Suppressor macrophage (primary cell): ENCODE results near the gene KCNH1.
A peak's percentile ranks its signal among the peaks of the same experiment; 100 is the strongest.

Experiments used
- DNase-seq, 4 experiments: peaks; one replicate each; pipeline ENCODE4 v3.0.0-alpha.2; 2020 to 2022

Gene KCNH1

DNA sequence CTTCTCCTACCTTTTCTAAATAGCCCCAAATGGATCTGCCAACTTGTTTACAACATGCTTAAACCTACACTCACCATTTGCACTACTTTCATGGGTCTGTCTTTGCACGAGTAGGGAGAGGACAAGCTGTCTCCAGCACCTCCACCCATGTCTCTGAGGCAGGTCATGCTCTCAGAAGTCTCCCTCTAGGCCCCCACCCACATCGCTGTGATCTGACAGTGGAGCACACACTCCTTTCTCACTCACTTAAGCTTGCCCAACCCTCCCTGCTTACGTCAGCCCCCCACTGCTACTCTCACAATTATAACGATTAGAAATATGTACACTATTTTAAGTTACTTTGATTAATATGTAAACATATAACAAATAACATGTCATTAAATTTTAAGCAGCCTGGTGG is 141.1 kb downstream of the KCNH1 start:
- DNase-seq: no peak

DNA sequence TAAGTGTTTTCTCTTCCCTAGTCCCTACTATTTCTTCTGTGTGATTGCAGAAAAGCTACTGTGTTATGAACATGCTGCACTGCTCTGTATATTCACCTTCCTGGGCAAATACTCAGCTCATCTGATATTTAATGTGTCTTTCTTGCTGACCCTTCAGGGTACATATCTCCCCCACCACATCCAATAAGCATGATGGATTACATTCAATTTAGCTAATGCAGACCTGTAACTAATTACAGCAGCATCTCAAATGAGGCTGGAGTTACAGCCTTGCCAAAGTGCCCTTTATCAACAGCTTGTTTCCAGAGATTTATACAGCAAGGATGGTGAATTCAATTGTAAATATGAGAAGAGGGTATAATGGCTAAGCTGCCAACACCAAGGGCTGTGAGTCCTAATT is 144.0 kb downstream of the KCNH1 start:
- DNase-seq: no peak

DNA sequence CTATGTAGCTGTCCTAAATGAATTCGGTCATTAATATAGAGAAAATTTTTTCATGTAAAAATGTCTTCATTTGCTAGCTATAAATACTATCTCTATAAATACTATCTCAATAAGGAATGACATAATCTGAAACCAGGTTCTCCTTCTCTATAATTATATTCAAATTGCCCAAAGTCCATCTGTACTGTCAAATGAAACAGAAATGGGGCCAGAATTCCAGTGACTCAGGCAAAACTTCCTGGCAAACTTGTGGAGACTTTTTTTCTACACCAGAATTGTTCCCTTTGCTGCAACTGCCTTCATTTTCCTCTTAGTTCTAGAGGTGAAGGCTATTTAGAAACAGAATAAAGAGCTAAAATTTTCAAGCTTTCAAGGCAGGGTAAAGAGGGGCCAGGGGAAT is 152.5 kb downstream of the KCNH1 start:
- DNase-seq: no peak

DNA sequence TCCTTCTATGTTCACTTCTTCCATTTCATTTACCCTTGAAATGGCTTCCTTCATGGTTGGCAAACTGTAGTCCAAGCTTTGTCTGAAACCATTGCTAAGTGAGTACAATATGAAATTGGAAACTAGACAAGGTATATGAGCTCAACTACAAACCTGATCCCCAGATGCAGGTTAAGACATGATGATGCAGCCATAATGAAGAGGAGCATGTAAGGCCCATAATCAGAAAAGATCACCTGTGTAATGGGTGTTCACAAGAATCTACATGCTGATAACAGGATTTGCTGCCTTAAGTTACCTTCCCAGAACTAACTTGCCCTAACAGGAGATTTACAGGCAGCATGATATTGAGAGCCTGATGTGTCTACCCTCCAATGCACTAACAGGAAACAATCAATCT is 153.9 kb downstream of the KCNH1 start:
- no peak for DNase-seq

DNA sequence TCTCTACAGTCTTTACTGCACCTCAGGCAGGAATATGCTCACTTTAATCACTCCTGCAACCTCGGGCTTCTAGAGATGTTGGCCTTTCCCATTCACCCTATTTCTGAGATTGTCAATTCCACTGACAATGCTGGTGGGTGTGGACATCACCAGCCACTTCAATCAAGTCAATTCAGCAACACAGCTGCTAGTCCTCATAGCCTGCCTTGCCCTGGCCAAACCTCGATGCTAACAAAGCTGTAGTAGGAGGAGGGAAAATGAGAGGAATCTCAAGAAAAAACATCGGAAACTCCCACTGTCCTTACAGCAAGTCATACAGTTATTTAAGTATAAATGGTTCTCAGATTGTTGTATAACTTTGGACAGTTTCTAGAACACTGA is 155.0 kb downstream of the KCNH1 start:
- no peak for DNase-seq

DNA sequence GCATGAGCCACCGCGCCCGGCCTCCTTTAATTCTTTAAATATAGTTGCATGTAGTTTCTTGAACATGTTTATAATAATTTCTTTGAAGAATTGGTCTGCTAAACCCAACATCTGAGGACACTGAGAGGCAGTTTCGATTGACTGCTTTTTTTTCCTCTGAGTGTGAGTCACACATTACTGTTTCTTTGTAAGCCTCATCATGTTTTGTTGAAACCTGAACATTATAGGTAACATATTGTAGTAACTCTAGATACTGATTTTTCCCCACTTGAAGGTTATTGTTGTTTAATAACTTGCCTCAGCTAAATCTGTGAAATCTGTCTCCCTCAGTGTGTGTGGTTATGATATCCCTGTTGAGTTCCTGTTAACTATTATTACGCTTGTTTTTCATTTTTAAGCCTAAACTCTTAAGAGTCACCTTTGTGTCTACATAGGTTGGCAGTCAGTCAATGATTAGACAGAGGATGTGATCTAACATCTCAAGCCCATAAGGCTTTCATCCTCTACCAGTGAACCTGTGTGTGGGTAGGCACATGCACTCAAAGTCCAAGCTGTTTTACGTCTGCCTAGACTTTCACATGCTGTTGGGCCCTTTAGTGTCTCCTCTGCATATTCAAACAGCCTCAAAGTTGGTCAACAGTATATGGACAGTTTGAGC is 155.5 kb downstream of the KCNH1 start:
- no peak for DNase-seq

DNA sequence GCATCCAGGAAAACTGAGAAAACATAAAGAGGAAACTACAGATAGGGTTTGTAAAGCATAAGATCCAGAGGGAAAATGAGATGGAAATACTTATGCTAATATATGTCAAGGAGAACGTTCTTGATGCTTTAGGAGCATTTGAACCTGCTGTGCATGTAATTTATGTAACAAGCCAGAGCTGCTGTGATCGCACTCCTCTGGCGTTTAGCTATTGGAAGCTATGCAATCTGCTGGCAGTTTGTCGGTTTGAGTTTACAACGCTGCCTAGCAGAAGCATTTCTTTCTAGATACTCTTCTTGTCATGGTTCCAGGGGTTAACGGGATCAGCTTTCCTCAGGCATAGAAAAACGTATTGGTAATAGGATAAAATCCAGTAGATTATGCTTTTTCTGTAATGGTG is 182.7 kb downstream of the KCNH1 start:
- no peak for DNase-seq

DNA sequence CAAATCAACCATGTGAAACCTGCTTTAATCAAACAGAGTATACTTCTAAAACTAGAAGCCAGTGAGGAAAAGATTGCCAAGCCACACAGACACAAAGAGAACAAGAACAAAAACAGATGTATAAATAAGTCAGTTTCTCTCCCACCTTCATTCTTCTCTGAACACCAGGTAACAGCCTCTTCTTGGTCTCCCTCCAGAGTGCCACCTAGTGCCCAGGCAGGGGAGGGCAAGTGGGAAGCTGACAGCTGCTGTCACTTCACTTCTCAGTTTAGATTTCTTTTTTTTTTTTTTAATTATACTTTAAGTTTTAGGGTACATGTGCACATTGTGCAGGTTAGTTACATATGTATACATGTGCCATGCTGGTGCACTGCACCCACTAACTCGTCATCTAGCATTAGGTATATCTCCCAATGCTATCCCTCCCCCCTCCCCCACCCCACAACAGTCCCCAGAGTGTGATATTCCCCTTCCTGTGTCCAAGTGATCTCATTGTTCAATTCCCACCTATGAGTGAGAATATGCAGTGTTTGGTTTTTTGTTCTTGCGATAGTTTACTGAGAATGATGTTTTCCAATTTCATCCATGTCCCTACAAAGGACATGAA is 183.9 kb downstream of the KCNH1 start:
- DNase-seq: peak; percentile 35 to 67 (median 46)

DNA sequence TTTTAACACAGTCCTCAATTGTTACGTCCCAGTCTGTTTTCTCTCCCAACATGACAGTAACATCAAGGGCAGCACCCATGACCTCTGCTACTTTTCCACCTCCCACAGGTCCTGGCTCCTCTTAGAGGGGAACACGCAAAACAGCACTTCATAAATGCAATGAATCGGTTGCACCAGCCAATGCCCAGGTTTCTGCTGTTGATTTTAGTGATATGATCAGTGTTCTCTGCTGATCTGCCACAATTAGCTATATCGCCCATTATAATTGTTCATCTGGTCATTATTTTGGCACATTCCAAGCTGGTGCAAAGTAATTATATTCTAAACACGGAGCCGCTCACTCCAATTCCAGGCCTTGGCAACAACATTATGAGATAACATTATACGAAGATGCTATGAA is 184.5 kb downstream of the KCNH1 start:
- DNase-seq: no peak

DNA sequence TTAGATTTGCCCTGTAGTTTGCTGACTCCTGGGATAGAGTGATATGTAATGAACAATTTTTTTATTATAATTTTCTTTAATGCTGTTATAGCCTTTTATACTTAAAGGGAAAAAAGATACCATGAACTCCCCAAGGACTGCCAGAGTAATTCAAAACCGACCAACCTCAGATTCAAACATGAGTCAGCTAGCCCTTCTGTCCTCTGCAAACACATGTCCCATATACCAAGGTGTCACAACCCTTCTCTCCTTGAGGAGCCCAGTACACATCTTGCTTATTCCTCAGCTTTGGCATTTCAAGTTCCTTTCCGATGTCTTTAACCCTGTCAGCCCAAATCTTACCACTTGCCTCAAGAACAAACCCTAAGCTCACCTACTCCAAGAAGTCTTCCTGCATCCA is 184.9 kb downstream of the KCNH1 start:
- DNase-seq: no peak

DNA sequence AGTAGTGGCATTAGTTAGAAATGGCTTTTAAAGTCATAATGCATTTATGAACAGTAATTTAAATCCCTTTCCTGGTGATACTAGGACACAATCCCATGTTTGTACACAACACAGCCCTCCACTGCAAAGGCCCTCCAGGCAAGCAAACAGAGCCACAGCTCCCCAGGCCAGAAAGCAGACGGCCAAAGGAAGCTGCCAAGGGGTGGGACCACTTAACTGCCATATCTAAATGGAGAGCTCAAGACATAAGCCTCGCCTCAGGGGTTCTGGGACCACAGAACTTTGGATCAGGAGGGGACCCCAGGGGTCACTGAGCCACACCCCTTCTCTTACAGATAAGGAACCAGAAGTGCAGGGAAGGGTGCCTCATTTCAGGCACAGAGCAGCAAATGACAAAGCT is 189.7 kb downstream of the KCNH1 start:
- no peak for DNase-seq

DNA sequence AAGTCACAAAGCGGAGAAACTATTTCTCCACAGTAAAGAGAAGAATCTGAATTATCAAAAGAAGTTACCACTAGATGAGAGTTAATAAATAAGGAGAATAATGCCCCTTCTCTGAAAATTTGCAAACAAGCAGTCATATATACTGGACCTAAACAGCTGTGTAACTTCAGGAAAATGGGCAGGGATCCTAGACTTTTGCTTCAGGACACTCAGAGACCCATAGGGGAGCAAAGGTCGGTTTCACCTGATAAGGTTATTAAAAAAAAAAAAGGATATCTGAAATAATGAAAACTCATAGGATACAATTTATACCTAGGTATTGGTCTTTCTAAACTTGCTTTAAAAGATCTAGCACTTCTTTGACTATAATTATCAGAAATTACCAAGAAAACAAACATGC is 191.4 kb downstream of the KCNH1 start:
- no peak for DNase-seq

DNA sequence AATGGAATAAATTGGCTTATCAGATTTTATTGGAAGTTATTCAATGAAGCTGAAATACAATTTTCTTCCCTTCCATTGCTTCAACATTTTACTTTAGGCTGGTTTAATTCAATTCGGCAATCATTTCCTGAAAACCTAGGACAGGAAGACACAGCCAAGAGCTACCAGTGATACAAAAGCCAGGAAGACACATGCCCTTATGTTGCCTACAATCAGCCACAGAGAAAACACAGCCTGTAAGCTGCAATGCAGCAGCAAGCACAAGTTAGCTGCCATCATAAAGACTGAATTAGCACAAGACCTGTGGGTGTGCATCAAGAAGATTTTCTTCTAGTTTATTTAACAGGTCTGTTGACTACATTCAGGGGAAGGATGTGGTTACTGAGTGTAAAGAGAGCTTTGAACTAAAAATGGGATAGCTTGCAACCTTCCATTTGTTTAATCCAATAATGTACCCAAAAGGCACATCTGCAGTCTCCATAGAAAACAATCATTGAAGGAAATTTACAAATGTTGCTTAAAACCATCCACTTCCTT is 193.8 kb downstream of the KCNH1 start:
- DNase-seq: no peak

DNA sequence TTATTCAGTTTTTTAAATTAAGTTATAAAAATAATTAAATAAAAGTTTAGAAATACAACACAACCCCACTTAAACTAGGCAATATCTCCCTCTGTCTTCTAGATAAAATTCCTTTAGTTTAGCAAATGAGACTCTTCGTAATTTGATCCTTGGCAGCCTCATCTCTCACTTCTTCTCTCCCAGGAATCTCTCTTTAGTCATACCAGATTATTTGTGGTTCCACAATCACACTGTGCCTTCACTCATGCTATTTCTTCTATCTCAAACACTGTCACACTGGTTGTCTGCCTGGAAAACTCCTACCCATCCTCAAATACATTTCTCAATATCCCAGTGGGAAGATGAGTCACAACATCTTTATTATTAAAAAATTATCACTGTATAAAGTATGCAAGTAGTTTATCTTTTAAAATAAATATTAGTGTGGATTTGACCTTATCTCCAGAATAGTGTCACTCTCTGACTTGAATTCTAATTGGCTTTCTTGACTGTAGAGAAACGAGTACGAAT is 195.5 kb downstream of the KCNH1 start:
- no peak for DNase-seq

DNA sequence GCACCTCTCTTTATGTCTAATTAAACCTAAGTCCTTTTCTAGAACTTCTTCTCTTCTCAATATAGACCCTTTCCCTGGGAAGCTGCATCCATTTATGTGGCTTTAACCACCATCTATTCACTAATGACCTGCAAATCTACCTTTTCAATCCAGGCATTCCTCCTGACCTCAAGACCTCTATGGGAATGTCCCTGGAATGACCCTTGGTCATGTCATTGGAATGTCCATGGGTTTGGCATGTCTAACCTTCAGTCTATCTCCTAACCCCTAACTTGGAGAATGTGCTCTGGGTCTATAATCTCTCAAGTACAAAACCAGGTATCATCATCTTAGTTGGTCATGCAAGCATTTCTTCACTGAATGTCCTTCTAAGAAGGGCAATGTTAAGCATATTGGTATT is 196.1 kb downstream of the KCNH1 start:
- no peak for DNase-seq

DNA sequence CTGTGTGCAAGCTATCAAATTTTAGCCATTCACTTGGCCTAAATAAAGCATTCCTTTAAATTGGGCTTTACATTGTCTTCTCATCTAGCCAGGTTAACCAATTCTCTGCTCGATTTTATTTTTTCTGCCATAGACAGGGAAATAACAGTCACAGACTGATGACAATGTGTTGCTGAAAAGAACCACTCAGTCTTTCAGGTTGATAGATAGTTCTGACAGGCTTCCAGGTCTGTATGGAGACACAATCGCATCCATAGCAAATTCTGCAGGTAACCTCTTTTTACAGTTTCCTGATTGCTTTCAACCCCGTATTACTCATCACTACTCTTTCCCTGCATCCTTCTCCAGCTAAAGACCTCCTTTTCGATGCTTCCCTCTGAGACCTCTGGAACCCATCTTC is 198.0 kb downstream of the KCNH1 start:
- DNase-seq: no peak

DNA sequence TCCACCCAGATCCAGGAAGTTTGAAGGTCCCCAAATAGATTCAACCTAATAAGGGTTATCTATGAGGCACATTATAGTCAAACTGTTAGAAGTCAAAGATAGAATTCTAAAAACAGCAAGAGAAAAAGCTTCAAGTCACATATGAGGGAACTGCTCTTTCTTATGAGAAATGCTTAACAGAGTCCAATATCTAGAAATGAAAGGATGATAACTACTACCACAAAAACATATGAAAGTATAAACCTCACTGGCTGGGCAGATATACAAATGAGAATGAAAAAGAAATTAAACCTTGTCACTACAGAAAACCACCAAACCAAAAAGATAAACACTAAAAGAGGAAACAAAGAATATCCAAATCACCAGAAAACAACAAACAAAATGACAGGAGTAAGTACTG is 201.8 kb downstream of the KCNH1 start:
- no peak for DNase-seq

DNA sequence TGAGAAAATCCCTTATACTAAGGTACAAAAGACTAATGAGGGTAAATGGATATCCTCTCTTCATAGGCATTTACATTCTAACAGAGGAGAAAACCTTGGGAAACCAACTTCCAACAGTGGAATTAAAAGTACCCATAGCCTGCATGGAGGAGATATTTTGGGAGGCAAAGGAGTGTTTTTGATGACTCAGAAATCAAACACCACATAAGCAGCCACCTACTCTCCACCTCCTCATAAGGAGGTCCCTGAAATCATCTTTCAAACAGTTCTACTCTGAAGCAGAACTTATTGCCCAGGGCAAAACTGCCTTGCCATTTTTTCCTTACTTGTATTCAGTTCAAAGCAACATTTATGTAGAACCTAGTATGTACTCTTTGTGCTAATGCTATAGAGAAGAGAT is 211.3 kb downstream of the KCNH1 start:
- DNase-seq: no peak

DNA sequence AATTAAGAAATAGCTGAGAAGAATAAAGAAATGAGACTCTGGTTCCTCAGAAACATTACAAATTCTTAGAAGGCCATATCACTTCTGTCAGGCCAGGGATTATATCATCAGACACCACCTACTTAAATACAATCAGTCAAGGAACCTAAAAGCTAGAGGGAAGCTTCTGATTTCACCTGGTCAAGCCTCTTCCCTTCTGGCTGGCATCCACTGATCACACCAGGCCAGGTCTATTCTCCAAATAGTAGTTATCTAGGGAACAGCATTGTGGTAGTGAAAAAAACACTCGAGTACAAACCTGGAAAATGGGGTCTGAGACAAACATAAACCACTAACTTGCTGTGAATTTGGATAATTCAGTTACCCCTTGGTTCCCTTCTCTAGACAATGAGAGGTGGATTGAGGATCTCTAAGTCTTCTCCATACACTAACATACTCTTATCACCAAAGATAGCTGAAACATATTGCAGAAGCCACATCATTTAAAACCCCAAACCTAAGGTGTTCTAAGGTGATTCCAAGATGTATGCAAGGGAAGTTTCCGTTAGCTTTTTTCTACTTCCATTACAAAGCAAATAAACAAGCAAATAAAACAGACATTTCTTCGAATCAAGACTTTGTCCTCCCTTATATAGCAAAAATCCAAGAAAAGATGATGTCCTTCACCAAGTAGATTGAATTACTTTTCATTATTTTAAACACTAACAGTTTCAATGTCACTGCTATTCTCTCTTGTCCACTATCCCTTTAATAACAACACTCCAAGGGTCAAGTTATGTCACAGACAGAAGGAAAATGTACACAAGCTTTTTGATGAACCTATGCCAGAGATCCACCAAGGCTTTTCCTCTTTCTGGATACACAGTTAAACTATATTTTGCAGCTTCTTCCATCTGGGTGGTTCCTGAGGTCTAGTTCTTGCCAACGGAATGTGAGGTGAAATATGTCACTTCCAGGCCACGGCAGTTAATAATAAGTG is 212.9 kb downstream of the KCNH1 start:
- DNase-seq: no peak

DNA sequence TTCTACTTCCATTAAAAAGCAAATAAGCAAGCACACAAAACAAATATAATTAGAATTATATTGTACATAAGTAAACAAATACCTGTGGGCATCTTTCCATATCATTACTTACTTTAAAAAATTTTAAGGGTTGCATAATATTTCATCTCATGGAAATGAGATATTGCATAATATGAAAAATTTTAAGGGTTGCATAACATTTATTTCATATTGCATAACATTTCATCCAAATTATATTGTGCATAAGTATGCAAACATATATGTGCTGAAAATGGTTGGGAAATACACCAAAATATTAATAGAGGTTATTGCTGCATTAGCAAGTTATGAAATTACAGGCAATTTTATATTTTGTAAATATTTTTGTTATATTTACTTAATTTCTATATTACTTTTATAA is 213.7 kb downstream of the KCNH1 start:
- DNase-seq: no peak

DNA sequence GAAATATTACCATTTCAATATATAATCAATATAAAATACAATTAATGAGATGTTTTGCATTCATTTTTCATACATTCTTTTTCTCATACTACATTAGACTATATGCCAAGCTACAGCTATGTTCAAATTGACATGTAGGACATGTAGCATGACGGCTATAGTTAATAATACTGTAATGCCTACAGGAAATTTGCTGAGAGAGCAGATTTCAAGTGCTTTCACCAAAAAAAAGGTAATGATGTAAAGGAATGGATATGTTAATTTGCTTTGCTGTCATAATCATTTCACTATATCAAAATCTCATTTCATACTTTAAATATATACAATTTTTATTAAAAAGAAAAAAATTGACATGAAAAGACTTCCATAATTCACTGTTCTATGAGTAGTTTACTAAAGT is 215.1 kb downstream of the KCNH1 start:
- DNase-seq: no peak

DNA sequence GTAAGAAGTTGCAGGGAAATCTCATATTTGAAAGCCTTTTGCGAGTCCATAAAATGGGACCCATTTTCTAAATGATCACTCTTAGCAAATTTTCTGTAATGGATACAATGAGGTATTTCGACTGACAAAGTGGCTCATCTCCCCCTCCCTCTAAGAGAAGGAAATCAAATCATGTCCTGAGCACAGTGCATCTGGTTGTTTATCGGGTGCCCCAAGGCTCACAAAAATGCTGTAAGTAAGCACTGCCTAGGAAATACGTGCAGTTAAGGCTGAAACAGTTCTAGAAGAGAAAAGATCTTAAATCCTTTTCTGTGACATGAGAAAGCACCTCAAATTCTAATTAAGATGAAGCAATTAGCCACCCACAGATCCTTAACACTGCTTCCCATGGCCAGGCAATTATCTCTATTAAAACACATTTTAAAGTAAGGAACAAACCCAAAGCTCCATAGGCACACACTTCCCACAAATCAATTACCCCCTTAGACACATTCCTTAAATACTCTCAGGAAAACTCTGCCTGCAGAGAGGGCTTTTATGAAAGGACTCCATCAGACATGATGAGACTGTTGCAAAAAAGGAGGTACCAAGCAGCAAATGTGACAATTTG is 216.3 kb downstream of the KCNH1 start:
- no peak for DNase-seq

DNA sequence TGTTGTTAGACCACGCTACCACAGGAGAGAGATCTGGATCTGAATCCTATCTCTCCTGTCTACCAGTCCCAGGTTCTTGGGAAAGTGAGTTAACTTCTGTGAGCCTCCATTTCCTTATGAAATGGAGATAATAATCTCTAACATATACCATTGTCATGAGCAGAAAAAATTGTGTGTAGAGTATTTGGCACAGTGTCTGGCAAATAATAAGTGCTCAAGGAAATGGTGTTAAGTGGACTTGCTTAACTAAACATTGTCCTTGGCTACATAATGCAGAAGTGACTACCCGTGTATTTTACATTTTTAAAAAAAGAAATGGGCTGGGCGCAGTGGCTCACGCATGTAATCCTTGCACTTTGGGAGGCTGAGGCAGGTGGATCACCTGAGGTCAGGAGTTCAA is 217.4 kb downstream of the KCNH1 start:
- no peak for DNase-seq
